SK-N-SH (cell line): Measurements from ENCODE around the gene KAT6B.

Experiments
- CTCF ChIP-seq: fragments of 200-600 bp; sonication (generic); IDR thresholded peaks from 2 replicates; pipeline ENCODE4 v1.6.1; 2017; ENCODE audit warnings: antibody characterized with exemption, mild to moderate bottlenecking, moderate library complexity
- ELF1 ChIP-seq: IDR thresholded peaks from 2 replicates; pipeline ENCODE4 v1.4.0; 2012
- FOXM1 ChIP-seq: IDR thresholded peaks from 2 replicates; pipeline ENCODE4 v1.4.0; 2012; ENCODE audit warnings: low read depth, mild to moderate bottlenecking
- MAX ChIP-seq: IDR thresholded peaks from 2 replicates; pipeline ENCODE4 v1.4.0; 2012; ENCODE audit warnings: low read depth
- NRF1 ChIP-seq: IDR thresholded peaks from 2 replicates; pipeline ENCODE4 v1.6.1; 2012; ENCODE audit warnings: low read depth, mild to moderate bottlenecking, low read length
- PBX3 ChIP-seq: IDR thresholded peaks from 2 replicates; pipeline ENCODE4; 2012
- POLR2AphosphoS5 ChIP-seq: IDR thresholded peaks from 2 replicates; pipeline ENCODE4 v1.6.1; 2012; ENCODE audit warnings: low read depth, low read length
- REST ChIP-seq: IDR thresholded peaks from 2 replicates; pipeline ENCODE4 v1.6.1; 2012; ENCODE audit warnings: mild to moderate bottlenecking, low read depth, low read length, moderate library complexity
- TCF12 ChIP-seq: IDR thresholded peaks from 2 replicates; pipeline ENCODE4 v1.4.0; 2012
- TEAD4 ChIP-seq: IDR thresholded peaks from 2 replicates; pipeline ENCODE4 v1.4.0; 2012; ENCODE audit warnings: mild to moderate bottlenecking, borderline replicate concordance; ENCODE audit not compliant: insufficient read depth
- YY1 ChIP-seq: IDR thresholded peaks from 2 replicates; pipeline ENCODE4 v1.4.0; 2012; ENCODE audit warnings: low read depth, mild to moderate bottlenecking
- ZBTB33 ChIP-seq: IDR thresholded peaks from 2 replicates; pipeline ENCODE4 v1.4.0; 2012; ENCODE audit warnings: low read depth, borderline replicate concordance

- TF ChIP-seq YY1 = no peak
- no peak for TF ChIP-seq REST
- no peak for TF ChIP-seq CTCF
- no peak for TF ChIP-seq MAX
- no peak for TF ChIP-seq NRF1
- no peak for TF ChIP-seq TCF12
- TF ChIP-seq ZBTB33 = no peak
- TF ChIP-seq FOXM1 = no peak
- no peak for TF ChIP-seq TEAD4
- TF ChIP-seq POLR2AphosphoS5 = no peak
- TF ChIP-seq ELF1 = no peak
- TF ChIP-seq PBX3 = no peak
Observed at GRCh38 chr10:74875068-74875467, 48.7 kb downstream of the KAT6B start.
